Spleen (tissue), 11 donors: ENCODE measurements around the gene MMD2. TPM values are rescaled to one million over a fixed set of nuclear protein-coding genes. Genes with fewer than 3 reads are reported as not detected.
"Not testable (repeated sequence)": the region's sequence is repeated elsewhere in the genome, so short reads cannot be mapped to it uniquely, and the experiment has no call there.

Experiments
- DNase-seq: peaks from one replicate; pipeline ENCODE4 v3.0.0-alpha.2; 2020
- H3K27ac ChIP-seq, 8 donors: fragments of 200-600 bp; sonication (generic) in 7 of 8; 1 replicate in 4 of 8; 2 replicates in 4 of 8; pipeline versions ENCODE4 v1.5.0 to v1.8.0; 2016 to 2021; ENCODE audit warnings: inconsistent platforms in 4 of 8, mild to moderate bottlenecking in 4 of 8, moderate library complexity in 1 of 8
- H3K27me3 ChIP-seq, 7 donors: fragments of 200-600 bp; sonication (generic) in 6 of 7; replicated peaks in 1 of 7; 1 replicate in 4 of 7; 2 replicates in 3 of 7; pipeline versions ENCODE4 v1.5.0 to v1.8.0; 2016 to 2021; ENCODE audit warnings: inconsistent platforms in 3 of 7, mild to moderate bottlenecking in 1 of 7
- H3K36me3 ChIP-seq, 6 donors: fragments of 200-600 bp; sonication (generic) in 5 of 6; 1 replicate in 4 of 6; 2 replicates in 2 of 6; pipeline versions ENCODE4 v1.5.0 to v1.8.0; 2016 to 2021; ENCODE audit warnings: inconsistent platforms in 2 of 6
- H3K4me1 ChIP-seq, 6 donors: fragments of 200-600 bp; sonication (generic) in 5 of 6; 1 replicate in 3 of 6; 2 replicates in 3 of 6; pipeline versions ENCODE4 v1.5.0 to v1.8.0; 2016 to 2021; ENCODE audit warnings: inconsistent platforms in 3 of 6
- H3K4me3 ChIP-seq, 8 donors: fragments of 200-600 bp; sonication (generic) in 7 of 8; 1 replicate in 4 of 8; 2 replicates in 4 of 8; pipeline versions ENCODE4 v1.5.0 to v1.8.0; 2016 to 2021; ENCODE audit warnings: inconsistent platforms in 4 of 8, mild to moderate bottlenecking in 4 of 8, moderate library complexity in 2 of 8
- H3K9me3 ChIP-seq, 8 donors: fragments of 200-600 bp; sonication (generic) in 7 of 8; 1 replicate in 4 of 8; 2 replicates in 4 of 8; pipeline versions ENCODE4 v1.5.0 to v1.8.0; 2016 to 2021; ENCODE audit warnings: inconsistent platforms in 4 of 8
- CTCF ChIP-seq, 11 experiments: fragments of 200-600 bp in 7 of 11; fragments of 450-650 bp in 4 of 11; sonication (generic) in 4 of 11; IDR thresholded peaks in 8 of 11; conservative IDR thresholded peaks in 3 of 11; 1 replicate in 7 of 11; 2 replicates in 4 of 11; pipeline versions ENCODE4 v1.4.0 to v1.8.0; 2016 to 2021; ENCODE audit warnings: antibody characterized with exemption in 11 of 11, inconsistent platforms in 4 of 11, mild to moderate bottlenecking in 1 of 11
- POLR2A ChIP-seq, 3 donors: fragments of 450-650 bp; IDR thresholded peaks; one replicate each; pipeline ENCODE4 v1.5.1; 2017; ENCODE audit warnings: antibody characterized with exemption in 3 of 3, mild to moderate bottlenecking in 1 of 3
- POLR2AphosphoS5 ChIP-seq, 3 donors: sonication (generic); formaldehyde crosslinking; IDR thresholded peaks; one replicate each; pipeline ENCODE4 v1.5.1; 2017; ENCODE audit warnings: antibody characterized with exemption in 3 of 3
- WGBS, 5 donors: extraction: QIAGEN DNeasy Blood & Tissue Kit in 3 of 5; methylation state at CpG; one replicate each; pipeline versions ENCODE4 v1.1.5 to v1.1.7; 2013 to 2018; 5-methylcytosine and 5-hydroxymethylcytosine counted together
- intact Hi-C: fragments of 100-400 bp; cut with DNase I; formaldehyde crosslinking; loops from one replicate; pipeline ENCODE4 v1.15.0; 2023; ENCODE audit warnings: low total_unique reads
- polyA plus RNA-seq, 3 donors: library from polyadenylated mRNA; stranded (reverse); fragments of 200-250 nt; gene quantifications; one replicate each; pipeline ENCODE4 v1.2.1, GENCODE V29; 2013
- total RNA-seq, 7 donors: library from RNA; depleted of rRNA in 3 of 7; stranded (reverse); fragments of >200 nt in 3 of 7; fragmentation: NEBNext Ultra II Directional in 4 of 7; extraction: Animal tissue kit (Norgen Biotek cat#: 25700) in 4 of 7; gene quantifications; one replicate each; pipeline versions ENCODE4 v1.1.0 to v1.2.1, GENCODE V29; 2016 to 2021
- donor health status: healthy with polysubstance abuse.
- donor health status: DM: no; HTN: no; CAD: no; lungs with moderate emphysema.
- donor health status: DM: no; HTN: no; CAD: no.
- donor health status: Bipolar disorder and iron deficiency.
- donor health status: healthy.
- donor health status: DM: no; HTN: no; CAD: no.
- donor health status: DM: yes; HTN: yes; CAD: no.

Gene MMD2
- total and polyA plus RNA-seq, 10 donors: not detected

GRCh38 chr7:4995429-4995969, 36.5 kb upstream of the MMD2 start:
- Histone ChIP-seq H3K4me1 (no peaks in the 10 kb centered on the region), H3K36me3 (peaks cover 0 to 100% (median 74%) of the 10 kb centered on the region in 6 donors), H3K9me3 (no peaks in the 10 kb centered on the region), H3K27me3 (no peaks in the 10 kb centered on the region), H3K27ac (no peak overlapping the region), H3K4me3 (no peak overlapping the region)
- no peak for TF ChIP-seq POLR2AphosphoS5 (IDR thresholded peaks at IDR 0.05)
- TF ChIP-seq POLR2A (IDR thresholded peaks at IDR 0.05): no peak
- WGBS, 5 donors: 91 to 95% (median 94%) methylated on average over 8 to 10 of the region's 10 CpGs
- DNase-seq: no peak
- intact Hi-C loops: no loop called here

- Histone ChIP-seq H3K36me3 (peaks cover 0 to 100% (median 86%) of the 10 kb centered on the region in 6 donors), H3K4me1 (no peaks in the 10 kb centered on the region), H3K27me3 (no peaks in the 10 kb centered on the region), H3K27ac (no peak overlapping the region), H3K4me3 (no peak overlapping the region), H3K9me3 (no peaks in the 10 kb centered on the region)
- TF ChIP-seq CTCF (IDR thresholded peaks at IDR 0.05 in 8 of 11, conservative IDR thresholded peaks at IDR 0.05 in 3 of 11) (no peak), POLR2A (IDR thresholded peaks at IDR 0.05) (no peak), POLR2AphosphoS5 (IDR thresholded peaks at IDR 0.05) (no peak)
- WGBS, 5 donors: 84 to 94% (median 93%) methylated on average over 6 to 8 of the region's 8 CpGs
- intact Hi-C loops: no loop called here
- DNase-seq: no peak
Measured at GRCh38 chr7:4993471-4993870, 34.5 kb upstream of the MMD2 start.

GRCh38 chr7:4982741-4983140, 23.8 kb upstream of the MMD2 start:
- WGBS, 5 donors: 4 to 25% (median 15%) methylated on average over 1 of the region's 2 CpGs; no CpG with 5 or more reads in 1 of the 5 donors
- peaks cover 4 to 79% (median 53%) of the 10 kb centered on the region in 6 donors for H3K36me3 ChIP-seq
- H3K27me3 ChIP-seq, intact Hi-C loops, H3K4me3 ChIP-seq, H3K9me3 ChIP-seq, H3K27ac ChIP-seq, DNase-seq: not testable (repeated sequence)
- H3K4me1 ChIP-seq: peaks cover 0 to 43% (median 7%) of the 10 kb centered on the region in 6 donors

- Histone ChIP-seq H3K36me3 (peaks cover 4 to 79% (median 53%) of the 10 kb centered on the region in 6 donors), H3K4me1 (peaks cover 0 to 56% (median 7%) of the 10 kb centered on the region in 6 donors)
- DNase-seq, H3K27ac ChIP-seq, intact Hi-C loops, H3K27me3 ChIP-seq, H3K4me3 ChIP-seq, H3K9me3 ChIP-seq: not testable (repeated sequence)
- 94 to 96% (median 96%) methylated on average over 17 of the region's 17 CpGs for WGBS, 5 donors
Measured at GRCh38 chr7:4981295-4981890, 22.4 kb upstream of the MMD2 start.

GRCh38 chr7:4975626-4976025, 16.6 kb upstream of the MMD2 start:
- H3K27me3 ChIP-seq, H3K9me3 ChIP-seq, intact Hi-C loops, H3K27ac ChIP-seq: not testable (repeated sequence)
- 93 to 97% (median 97%) methylated on average over 12 to 13 of the region's 13 CpGs for WGBS, 5 donors
- Histone ChIP-seq H3K36me3 (peaks cover 0 to 43% (median 28%) of the 10 kb centered on the region in 6 donors), H3K4me1 (peaks cover 0 to 63% (median 21%) of the 10 kb centered on the region in 6 donors), H3K4me3 (peak overlapping the region in 1 of 8 donors; percentile 89)
- DNase-seq: peak; percentile 42

GRCh38 chr7:4973728-4974198, 14.8 kb upstream of the MMD2 start:
- TF ChIP-seq CTCF (IDR thresholded peaks at IDR 0.05 in 8 of 11, conservative IDR thresholded peaks at IDR 0.05 in 3 of 11): peak; percentile 46 to 92 (median 80)
- peak in 1 of 3 donors; percentile 22 for TF ChIP-seq POLR2A (IDR thresholded peaks at IDR 0.05)
- peak; percentile 90 to 91 (median 91) for TF ChIP-seq POLR2AphosphoS5 (IDR thresholded peaks at IDR 0.05)
- Histone ChIP-seq H3K27ac (peak overlapping the region; percentile 63 to 94 (median 88)), H3K27me3 (no peaks in the 10 kb centered on the region), H3K4me3 (peak overlapping the region; percentile 74 to 96 (median 90)), H3K4me1 (peaks cover 0 to 48% (median 19%) of the 10 kb centered on the region in 6 donors), H3K36me3 (peaks cover 0 to 26% (median 22%) of the 10 kb centered on the region in 6 donors), H3K9me3 (peaks cover 0 to 4% (median 0%) of the 10 kb centered on the region in 8 donors)
- peak; percentile 99 for DNase-seq
- intact Hi-C loops: no loop called here
- WGBS, 5 donors: 3 to 25% (median 4%) methylated on average over 4 to 41 of the region's 41 CpGs

- H3K4me3 ChIP-seq, H3K9me3 ChIP-seq, H3K27ac ChIP-seq, H3K27me3 ChIP-seq, intact Hi-C loops: not testable (repeated sequence)
- WGBS, 5 donors: 79 to 91% (median 83%) methylated on average over 9 to 10 of the region's 10 CpGs
- DNase-seq: peak; percentile 68
- Histone ChIP-seq H3K4me1 (peaks cover 0 to 35% (median 19%) of the 10 kb centered on the region in 6 donors), H3K36me3 (peaks cover 0 to 13% (median 12%) of the 10 kb centered on the region in 6 donors)
Measured at GRCh38 chr7:4972446-4972845, 13.5 kb upstream of the MMD2 start.
